T-helper 9 cell (primary cell): ENCODE results near the gene MSLN.

Experiments used
- DNase-seq: peaks from one replicate; pipeline ENCODE4 v3.0.0-alpha.2; 2020

Gene MSLN

GRCh38 chr16:813916-814412 lies 53.4 kb downstream of the MSLN start:
- no peak for DNase-seq

DNA sequence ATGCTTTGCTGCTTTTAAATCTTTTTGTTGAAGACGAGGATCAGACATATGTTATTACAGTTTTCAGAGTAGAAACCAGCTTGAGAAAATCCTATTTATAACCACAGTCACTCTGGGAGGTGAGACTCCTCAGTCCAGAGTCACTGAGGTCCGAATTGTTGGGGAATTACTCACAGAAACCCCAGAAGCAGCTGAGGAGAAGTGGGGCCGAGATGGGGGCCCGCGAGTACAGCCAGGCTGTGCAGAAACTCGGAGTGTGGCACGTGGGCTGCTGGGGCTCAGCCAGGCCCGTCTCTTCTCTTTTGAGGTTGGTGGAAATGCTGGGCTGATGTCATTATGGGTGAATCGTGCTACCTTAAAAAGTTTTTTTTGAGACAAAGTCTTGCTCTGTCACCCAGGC lies 54.4 kb downstream of the MSLN start:
- no peak for DNase-seq

DNA sequence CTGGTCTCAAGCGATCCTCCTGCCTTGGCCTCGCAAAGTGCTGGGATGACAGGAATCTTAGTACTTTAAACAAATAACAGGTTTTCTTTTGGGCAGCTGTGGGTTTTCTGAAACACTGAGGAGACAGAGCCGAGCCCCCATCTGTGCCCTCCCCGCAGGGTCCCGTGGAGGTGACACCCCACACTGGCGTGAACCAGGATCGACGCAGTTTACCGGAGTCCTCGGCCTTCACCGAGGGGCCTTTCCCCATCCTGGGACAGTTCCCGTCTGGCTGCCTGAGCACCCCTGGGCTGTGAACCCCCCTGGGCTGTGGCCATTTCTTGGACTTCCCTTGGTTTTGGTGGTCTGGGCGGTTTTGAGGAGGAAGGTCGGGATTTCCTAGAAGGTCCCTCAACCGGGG lies 55.3 kb downstream of the MSLN start:
- DNase-seq, result no peak

DNA sequence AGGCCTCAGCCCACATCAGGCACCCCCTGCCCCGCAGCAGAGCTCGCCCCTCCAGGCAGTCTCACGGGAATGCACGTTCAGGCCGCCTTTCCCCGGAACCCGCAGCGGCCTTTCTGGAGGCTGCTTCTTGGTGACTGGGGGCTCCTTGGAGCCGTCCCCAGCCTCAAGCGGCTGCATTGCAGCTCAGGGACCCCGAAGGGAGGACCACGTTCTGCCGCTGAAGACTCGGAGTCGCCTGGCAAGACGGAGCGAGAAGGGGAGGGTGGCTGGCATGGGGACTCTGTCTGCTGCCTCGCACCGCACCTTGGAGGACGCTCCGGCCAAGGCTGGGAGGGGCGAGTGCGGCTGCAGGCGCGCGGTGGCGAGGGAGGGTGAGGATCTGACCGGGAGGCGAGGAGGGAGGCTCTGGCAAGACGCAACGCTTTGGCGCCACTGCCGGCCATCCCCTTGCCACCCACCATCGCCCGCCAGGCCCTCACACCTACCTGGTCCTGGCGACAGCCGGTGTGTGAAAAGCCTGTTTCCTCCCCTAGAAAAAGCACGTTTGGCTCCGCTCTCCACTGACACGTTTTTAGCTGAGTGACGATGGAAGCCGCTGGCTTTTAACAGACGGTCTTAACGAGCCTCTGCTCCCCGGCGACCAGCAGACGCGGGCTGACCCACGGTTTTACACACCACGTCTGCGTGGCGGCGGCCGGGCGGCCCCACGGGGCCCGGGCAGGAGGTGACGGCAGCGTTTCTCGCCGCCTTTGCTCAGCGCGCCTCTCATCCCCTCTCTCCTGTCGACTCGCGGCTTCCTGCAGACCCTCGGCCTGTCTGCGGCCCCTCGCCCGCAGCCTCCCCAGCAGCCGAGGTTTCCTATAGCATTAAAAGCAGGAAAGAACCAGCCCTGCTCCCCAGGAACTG lies 56.7 kb downstream of the MSLN start:
- no peak for DNase-seq

GRCh38 chr16:818132-818531 lies 57.6 kb downstream of the MSLN start:
- DNase-seq, result no peak
